ENCODE data around the gene LPCAT3. TPM values are rescaled to one million over a fixed set of nuclear protein-coding genes. Genes with fewer than 3 reads are reported as not detected.

LPCAT3 gene
- total RNA-seq, 1 experiment from 2014 or later, result 16.3 TPM

GRCh38 chr12:6987956-6988553, 30.2 kb downstream of the LPCAT3 start:
- TF ChIP-seq CTCF (conservative IDR thresholded peaks at IDR 0.05; ENCODE audit: low read depth, low read length) (no peak), EZH2phosphoT487 (IDR thresholded peaks at IDR 0.05; ENCODE audit: borderline replicate concordance, low read length) (no peak), EZH2 (IDR thresholded peaks at IDR 0.05; ENCODE audit: low read length, unreplicated experiment) (no peak)
- Histone ChIP-seq H3K4me3 (ENCODE audit: low read length) (no peak overlapping the region), H3K4me1 (ENCODE audit: insufficient read depth, low read length) (no peaks in the 10 kb centered on the region), H3K4me2 (ENCODE audit: low read length) (no peak overlapping the region), H3K27me3 (ENCODE audit: low read length) (no peaks in the 10 kb centered on the region), H2AFZ (ENCODE audit: low read length) (no peak overlapping the region), H3K27ac (ENCODE audit: low read length) (no peak overlapping the region), H3K79me2 (ENCODE audit: low read length) (no peaks in the 10 kb centered on the region), H3K9me3 (ENCODE audit: low read length) (no peaks in the 10 kb centered on the region), H3K9ac (ENCODE audit: low read length) (no peak overlapping the region), H4K20me1 (ENCODE audit: low read length) (no peaks in the 10 kb centered on the region), H3K9me2 (replicated peaks; ENCODE audit: low read length) (no peaks in the 10 kb centered on the region), H3K36me3 (ENCODE audit: low read depth, low read length) (no peaks in the 10 kb centered on the region; the same call in none of the 2 replicates), H3F3A (ENCODE audit: low read length, unreplicated experiment) (no peaks in the 10 kb centered on the region)
- BruUV-seq (replicated peaks), result no TSS peak
- intact Hi-C loops (cut with micrococcal nuclease), result no loop called here
- DNase-seq (no peak), ATAC-seq (no peak)
- ChIA-PET CTCF (no interaction called here), POLR2A (ENCODE audit: unreplicated experiment) (no interaction called here)

- Histone ChIP-seq H3K79me2 (ENCODE audit: low read length) (no peaks in the 10 kb centered on the region), H3K4me3 (ENCODE audit: low read length) (no peak overlapping the region), H3K9me2 (replicated peaks; ENCODE audit: low read length) (no peaks in the 10 kb centered on the region), H3K27me3 (ENCODE audit: low read length) (no peaks in the 10 kb centered on the region), H3K4me2 (ENCODE audit: low read length) (no peak overlapping the region), H3K9me3 (ENCODE audit: low read length) (no peaks in the 10 kb centered on the region), H4K20me1 (ENCODE audit: low read length) (no peaks in the 10 kb centered on the region), H3K36me3 (ENCODE audit: low read depth, low read length) (no peaks in the 10 kb centered on the region; the same call in 1 of the 2 replicates), H3F3A (ENCODE audit: low read length, unreplicated experiment) (no peaks in the 10 kb centered on the region), H3K9ac (ENCODE audit: low read length) (no peak overlapping the region), H3K27ac (ENCODE audit: low read length) (no peak overlapping the region), H2AFZ (ENCODE audit: low read length) (no peak overlapping the region), H3K4me1 (ENCODE audit: insufficient read depth, low read length) (no peaks in the 10 kb centered on the region)
- DNase-seq (no peak), ATAC-seq (no peak)
- TF ChIP-seq CTCF (conservative IDR thresholded peaks at IDR 0.05; ENCODE audit: low read depth, low read length), result no peak
- TF ChIP-seq EZH2 (IDR thresholded peaks at IDR 0.05; ENCODE audit: low read length, unreplicated experiment), result no peak
- TF ChIP-seq EZH2phosphoT487 (IDR thresholded peaks at IDR 0.05; ENCODE audit: borderline replicate concordance, low read length), result no peak
- ChIA-PET CTCF (no interaction called here), POLR2A (ENCODE audit: unreplicated experiment) (no interaction called here)
- intact Hi-C loops (cut with micrococcal nuclease), result no loop called here
- no TSS peak for BruUV-seq (replicated peaks)
Observed at GRCh38 chr12:6982532-6982931, 35.7 kb downstream of the LPCAT3 start.

GRCh38 chr12:6981152-6982052, 36.9 kb downstream of the LPCAT3 start:
- CTCF ChIA-PET, result no interaction called here
- Histone ChIP-seq H3K36me3 (ENCODE audit: low read depth, low read length) (peaks cover 3% of the 10 kb centered on the region; the same call in 1 of the 2 replicates), H3K27me3 (ENCODE audit: low read length) (no peaks in the 10 kb centered on the region), H3K4me1 (ENCODE audit: insufficient read depth, low read length) (no peaks in the 10 kb centered on the region), H3K4me2 (ENCODE audit: low read length) (no peak overlapping the region), H2AFZ (ENCODE audit: low read length) (no peak overlapping the region), H3F3A (ENCODE audit: low read length, unreplicated experiment) (no peaks in the 10 kb centered on the region), H3K9me3 (ENCODE audit: low read length) (no peaks in the 10 kb centered on the region), H3K9me2 (replicated peaks; ENCODE audit: low read length) (no peaks in the 10 kb centered on the region), H3K4me3 (ENCODE audit: low read length) (no peak overlapping the region), H3K9ac (ENCODE audit: low read length) (no peak overlapping the region), H3K27ac (ENCODE audit: low read length) (no peak overlapping the region), H4K20me1 (ENCODE audit: low read length) (no peaks in the 10 kb centered on the region), H3K79me2 (ENCODE audit: low read length) (no peaks in the 10 kb centered on the region)
- BruUV-seq (replicated peaks), result no TSS peak
- intact Hi-C loops (cut with micrococcal nuclease), result no loop called here
- no peak for TF ChIP-seq CTCF (conservative IDR thresholded peaks at IDR 0.05; ENCODE audit: low read depth, low read length)
- TF ChIP-seq EZH2 (IDR thresholded peaks at IDR 0.05; ENCODE audit: low read length, unreplicated experiment), result no peak
- TF ChIP-seq EZH2phosphoT487 (IDR thresholded peaks at IDR 0.05; ENCODE audit: borderline replicate concordance, low read length), result no peak
- ATAC-seq (no peak), DNase-seq (no peak)
- POLR2A ChIA-PET (ENCODE audit: unreplicated experiment), result no interaction called here

Measured in PC-3 (cell line).